HG03442 (cell line): ENCODE results near the gene EFCAB6.

Source experiments
- ATAC-seq: cut with Tn5 transposase; IDR thresholded peaks from one replicate; pipeline ENCODE4 v1.9.1; 2021; ENCODE audit warnings: mild to moderate bottlenecking, moderate library complexity; ENCODE audit not compliant: unreplicated experiment

EFCAB6 gene

DNA sequence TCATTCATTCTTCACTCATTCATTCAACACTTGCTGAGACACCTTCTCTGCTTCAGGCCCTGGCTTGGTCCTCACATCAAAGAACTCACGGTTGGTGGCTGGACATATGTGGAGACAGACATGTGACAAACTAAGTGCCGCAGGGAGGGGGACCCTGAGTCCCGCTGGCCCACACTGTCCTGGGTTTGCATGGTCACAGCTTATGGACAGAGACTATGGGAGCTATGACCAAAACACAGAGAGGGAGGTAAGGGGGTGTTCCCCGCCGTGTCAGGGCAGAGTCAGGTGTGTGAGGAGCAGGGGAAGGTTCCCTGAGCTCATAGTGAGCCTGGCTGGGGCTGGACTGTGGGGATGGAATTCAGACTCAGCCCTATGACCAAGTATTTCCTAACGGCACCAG, 277.2 kb downstream of the EFCAB6 start:
- ATAC-seq = no peak

DNA sequence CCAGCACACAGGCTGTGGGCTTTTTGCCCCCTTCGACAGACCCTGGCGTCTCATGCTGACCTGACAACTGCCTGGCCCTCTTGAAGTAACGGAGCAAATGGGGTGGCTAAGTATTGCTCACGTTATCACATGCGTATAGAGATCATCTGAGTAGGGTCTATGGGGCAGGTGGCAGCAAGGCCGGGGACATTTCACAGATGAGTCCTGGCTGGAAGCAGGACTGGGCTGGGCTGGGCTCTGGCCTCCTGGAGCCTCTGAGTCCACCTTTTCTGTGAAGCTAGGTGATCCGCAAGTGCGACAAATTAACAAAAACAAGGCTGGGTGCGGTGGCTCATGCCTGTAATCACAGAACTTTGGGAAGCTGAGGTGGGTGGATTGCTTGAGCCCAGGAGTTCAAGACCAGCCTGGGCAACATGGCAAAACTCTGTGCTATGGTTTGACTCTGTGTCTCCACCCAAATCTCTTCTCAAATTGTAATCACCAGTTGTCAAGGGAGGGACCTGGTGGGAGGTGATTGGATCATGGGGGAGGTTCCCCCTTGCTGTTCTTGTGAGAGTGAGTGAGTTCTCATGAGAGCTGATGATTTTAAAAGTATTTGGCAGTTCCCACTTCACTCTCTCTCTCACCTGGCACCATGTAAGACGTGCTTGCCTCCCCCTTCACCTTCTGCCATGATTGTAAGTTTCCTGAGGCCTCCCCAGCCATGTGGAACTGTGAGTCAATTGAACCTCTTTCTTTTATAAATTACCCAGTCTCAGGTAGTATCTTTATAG, 278.3 kb downstream of the EFCAB6 start:
- no peak for ATAC-seq

DNA sequence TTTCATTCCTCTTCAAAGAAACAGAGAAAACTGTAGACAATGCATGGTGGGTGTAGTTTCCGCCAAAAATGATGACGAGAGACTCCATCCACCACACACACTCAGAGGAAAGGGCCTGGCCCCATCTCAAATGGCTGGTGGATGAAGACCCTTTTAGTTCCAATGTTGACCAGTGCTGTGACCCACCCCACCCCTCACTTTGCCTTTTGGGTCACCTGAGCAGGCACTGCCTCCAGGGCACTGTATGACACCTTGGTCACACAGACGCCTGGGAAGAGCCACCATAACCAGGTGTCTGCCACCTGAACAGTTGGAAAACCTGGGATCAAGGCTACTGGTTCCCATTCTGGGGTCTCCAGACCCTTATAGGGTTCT, 279.0 kb downstream of the EFCAB6 start:
- ATAC-seq = no peak

DNA sequence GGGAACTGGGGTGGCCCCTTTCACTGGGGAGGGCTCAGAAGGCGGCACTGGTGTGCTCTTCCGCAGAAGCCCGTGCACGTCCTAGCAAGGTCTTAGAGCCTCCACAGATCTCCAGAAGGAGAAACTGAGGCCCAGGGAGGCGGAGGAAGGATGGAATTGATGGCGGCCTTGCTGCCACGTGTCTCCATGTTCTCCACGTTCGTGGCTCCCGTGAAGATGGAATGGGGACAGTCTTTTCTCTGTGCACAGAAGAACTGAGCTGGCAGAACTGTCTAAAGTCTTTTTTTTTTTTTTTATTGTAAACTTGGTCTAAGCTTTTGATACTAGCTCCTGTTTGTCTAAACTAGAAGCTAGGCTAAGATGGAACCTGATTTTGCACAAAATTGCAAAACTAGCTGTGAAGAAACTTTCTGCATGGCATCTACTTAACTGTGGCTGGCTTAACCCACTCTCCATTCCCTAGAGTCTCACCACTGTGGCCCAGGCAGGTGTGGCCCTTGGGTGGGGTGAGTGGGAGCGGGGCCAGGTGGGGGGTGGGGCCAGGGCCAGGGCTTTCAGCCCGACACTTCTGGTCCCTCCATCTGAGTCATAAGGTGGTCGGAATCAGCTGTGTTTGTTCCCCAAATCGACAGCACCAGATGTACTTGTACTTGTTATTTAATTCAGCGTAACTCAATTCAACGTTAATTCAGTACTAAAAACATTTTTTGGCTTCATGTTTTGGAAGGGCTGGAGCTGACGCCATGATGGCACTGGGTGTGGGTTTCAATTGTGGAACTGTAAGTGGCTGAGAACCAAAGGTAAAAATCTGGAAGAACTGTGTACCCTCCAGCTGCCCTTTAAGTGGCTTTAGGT, 279.6 kb downstream of the EFCAB6 start:
- no peak for ATAC-seq

DNA sequence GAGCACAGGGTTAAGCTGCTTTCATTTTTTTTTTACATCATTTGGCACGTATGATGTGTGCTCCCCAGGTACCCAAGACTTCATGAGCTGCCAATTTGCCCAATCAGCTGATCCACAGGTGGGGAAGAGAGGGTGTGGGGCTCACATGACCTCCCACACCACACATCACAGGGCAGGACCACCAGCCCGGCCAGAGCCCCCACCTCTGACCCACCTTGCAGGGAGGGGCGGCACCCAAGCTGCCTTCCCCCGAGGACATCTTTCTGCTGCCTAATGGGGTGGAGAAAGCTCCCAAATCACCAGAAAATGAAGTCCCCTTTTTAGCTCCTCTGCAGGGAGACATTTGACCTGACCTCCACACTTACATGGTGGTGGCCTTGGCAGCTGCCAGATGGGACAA, 280.5 kb downstream of the EFCAB6 start:
- ATAC-seq = no peak

DNA sequence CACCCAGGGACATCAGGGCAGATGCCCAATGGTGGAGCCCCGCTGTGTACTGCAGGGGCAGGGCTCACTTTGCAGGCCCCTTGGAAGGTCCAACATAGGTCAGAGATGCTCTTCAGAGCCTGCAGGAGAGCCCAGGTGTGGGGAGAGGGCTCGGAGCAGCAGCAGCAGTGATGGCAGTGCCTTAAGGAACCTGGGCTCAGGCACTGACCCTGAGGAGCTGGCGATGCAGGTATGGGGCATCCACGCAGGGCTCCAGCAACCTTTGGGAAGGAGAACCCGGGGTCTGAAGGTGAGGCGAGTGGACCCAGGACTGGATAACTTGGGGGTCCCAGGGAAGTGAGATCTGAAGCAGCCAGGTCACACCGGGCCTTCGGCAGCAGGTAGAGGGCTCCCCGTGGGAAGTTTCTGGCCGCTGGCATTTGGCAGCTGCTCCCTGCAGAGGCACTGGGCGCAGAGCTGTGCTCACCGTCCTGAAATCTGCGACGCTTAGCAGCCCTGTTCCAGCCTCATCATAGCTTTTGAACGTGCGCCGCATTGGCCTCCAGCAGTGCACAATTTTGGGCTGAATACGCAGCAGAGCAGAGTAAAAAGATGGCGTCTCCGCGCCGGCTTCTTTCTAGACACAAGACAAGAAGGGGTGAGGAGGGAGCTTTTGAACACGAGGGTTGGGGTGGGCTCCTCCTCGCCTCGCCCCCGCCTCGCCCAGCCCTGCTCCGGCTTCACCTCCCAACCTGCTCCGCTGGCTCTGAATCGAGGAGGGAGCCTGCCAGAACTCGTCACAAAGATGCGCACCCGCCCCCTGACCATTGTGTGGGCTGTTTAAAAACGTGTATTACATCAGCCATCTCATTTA, 281.5 kb downstream of the EFCAB6 start:
- no peak for ATAC-seq

DNA sequence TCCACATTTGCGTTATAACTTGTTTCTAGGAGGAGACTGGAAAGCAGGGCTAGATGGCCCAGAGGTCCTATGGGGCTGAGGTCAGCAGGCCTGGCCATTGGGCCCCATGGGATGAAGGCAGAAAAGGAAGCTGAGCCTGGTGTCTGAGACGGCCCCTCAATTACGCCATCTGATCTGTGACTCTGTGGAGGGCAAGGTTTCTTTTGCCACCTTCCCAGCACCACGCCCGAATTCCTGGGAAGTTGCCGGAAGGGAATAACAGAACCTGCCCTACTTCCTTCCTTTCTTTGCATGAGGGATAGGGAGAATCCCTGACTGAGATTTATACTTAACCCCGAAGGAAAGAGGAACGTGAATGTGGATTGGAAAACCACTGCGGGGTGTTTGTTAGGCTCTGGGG, 282.2 kb downstream of the EFCAB6 start:
- no peak for ATAC-seq

DNA sequence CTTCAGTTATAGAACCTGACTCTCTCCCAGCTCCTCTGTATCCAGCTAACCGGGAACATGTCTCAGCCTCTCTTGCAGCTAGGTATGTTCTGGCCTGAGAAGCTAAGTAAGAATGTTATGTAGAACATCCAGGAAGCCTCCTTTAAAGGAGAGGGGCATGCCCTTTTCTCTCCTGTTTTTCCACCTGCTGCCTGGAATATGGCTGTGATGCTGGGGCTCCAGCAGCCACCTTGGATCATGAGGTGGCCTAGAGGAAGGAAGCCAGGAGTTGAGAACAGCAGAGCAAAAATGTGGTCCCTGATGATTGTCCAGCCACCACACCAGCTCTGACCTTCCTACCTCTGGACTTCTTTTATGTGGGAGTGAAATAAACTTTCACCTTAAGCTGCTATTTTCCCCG, 282.6 kb downstream of the EFCAB6 start:
- ATAC-seq = no peak

DNA sequence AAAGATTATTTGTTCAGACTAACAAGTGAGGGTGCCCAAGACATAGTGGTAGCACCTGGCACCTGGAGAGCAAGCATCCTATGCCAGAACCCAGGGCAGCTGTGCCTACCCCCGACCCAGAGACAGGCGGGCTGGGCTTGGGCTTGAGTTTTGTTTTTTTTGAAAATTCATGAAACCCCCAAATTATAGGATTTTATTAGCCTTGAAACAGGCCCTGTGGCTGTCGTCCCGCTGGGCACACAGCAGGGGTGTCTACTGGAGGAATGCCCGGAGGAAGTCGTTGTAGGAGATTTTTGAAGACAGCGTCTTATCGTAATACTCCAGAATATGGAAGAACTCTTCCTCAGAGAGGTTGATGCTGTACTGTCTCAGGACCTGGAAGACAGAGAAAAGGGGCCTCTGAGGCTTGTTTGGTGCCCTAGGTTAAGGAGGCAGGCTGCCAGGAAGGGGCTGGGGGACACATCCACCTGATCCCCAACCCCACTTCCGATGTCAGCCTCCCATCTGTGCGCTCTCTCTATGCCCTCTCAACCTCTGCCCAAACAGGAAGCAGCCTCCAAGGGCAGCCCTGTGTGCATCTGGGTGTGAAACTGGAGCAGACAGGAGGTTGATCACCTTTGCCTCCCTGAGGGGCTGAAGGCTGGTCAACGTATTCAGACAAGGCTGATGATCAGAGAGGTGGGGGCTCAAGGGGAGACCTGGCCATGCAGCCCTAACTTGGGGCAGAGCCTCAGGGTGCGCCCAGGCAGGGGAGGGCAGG, 283.3 kb downstream of the EFCAB6 start:
- ATAC-seq = no peak

DNA sequence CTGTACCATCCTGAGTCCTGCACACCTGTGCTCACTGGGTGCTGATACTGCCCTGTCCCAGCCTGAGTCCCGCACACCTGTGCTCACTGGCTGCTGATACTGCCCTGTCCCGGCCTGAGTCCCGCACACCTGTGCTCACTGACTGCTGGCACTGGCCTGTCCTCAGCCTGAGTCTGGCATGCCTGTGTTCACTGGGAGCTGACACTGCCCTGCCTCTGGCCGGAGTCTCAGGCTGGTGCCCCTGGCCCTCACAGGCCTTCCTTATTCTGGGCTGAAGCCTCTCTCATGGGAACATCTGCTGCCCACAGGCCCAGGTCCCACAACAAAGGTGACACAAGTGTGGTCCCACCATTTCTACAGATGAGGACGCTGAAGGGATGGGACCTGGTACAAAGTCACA, 285.2 kb downstream of the EFCAB6 start:
- no peak for ATAC-seq

DNA sequence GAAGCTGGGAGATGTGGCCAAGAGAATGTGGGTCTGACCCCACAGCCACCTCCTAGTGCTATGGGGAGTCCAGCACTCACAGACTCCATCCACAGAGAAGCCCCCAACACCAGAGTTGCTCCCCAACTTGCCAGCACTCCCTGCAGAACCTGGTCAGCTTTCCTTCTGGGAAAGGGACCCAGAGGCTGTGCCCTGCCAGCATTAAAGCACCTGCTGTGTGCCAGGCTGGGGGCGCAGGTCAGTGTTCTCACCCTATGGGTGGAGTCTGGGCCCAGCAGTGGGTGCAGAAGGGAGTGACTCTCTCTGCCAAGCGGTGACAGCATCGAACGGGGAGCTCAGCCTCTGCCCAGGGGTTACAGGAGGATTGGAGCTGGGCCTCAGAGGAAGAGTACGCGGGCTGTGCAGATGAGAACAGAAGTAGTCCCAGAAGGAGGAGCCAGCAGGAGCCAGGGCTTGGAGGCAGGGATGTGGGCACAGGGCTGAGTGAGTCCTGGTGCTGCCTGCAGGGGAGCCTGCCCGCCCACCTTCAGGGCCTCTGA, 285.9 kb downstream of the EFCAB6 start:
- ATAC-seq = no peak

DNA sequence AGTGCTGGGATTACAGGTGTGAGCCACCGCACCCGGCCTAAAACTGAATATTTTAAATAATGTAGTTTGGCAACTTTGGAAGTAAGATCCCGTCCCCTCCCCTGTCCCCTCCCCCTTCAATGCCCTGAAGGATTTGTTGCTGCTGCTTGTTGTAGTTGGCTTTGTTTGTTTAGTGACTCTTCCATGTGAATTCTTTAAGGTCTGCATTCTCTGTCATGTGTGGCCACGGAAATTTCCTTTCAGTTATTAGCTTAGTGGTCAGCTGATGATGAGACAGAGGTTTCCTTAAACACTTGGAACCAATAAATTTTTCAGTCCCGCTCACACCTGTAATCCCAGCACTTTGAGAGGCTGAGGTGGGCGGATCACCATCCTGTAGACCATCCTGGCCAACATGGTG, 290.4 kb downstream of the EFCAB6 start:
- ATAC-seq = no peak

DNA sequence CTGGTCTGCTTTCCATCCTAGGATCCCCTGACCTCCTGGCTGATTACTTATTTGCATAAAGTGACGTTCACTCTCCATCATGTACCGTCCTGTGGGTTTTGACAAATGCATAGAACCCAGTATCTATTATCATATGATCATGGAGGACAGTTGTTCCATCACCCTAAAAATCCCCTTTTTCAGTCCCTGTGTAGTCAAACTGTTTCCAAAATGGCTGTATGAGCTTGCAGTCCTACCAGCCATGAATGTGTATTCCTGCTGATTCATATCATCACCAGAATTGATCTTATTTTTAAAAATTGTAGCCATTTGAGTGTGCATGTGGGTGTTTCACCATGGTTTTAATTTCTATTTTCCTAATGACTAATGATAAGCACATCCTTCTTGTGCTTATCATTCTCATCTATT, 291.5 kb downstream of the EFCAB6 start:
- ATAC-seq = no peak

DNA sequence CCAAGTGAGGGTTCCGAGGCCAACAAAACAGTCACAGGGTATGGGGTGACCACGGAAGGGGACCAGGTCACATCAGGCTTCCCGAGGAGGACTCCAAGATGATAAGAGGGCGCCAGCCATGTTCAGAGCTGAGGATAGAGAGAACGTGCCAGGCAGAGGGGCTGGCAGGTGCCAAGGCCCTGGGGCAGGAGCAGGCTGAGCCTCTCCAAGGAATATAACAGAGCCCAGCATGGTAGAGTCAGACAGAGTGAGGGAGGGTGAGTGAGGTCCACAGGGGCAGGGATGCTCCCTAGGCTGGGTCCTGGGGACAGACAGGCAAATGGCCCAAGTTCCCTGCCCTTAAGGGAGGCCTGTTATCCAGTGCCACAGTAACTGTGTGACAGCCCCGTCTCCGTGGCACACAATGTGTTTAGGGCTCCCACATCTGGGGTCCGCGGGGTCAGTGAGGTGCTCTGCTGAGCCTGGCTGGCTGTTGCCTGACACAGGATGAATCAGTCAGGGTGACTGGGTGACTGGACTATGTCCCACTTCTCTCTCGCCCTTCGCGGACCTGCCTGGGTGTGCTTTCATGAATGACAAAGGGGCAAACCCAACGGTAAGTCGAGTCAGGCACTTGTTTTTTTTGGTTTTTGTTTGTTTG, 295.0 kb downstream of the EFCAB6 start:
- no peak for ATAC-seq

DNA sequence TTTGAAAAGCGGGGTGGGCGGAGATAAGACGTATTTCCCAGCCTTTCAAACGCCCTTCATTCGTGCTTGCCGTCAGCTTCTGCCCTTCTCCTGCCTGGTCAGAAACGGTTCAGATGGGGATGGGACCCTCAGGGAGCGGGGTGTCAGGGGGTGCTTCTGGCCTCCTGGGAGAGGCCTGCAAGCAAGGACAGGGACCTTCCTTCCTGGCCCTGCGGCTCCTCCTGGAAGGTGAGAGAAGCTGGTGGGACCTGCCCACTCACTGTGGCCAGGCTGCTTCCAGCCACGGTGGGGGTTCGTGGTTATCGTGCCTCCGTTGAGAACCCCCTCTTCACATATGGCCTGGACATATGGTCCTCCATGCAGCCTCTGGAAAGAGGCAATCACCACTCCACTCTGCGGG, 295.7 kb downstream of the EFCAB6 start:
- ATAC-seq = no peak

DNA sequence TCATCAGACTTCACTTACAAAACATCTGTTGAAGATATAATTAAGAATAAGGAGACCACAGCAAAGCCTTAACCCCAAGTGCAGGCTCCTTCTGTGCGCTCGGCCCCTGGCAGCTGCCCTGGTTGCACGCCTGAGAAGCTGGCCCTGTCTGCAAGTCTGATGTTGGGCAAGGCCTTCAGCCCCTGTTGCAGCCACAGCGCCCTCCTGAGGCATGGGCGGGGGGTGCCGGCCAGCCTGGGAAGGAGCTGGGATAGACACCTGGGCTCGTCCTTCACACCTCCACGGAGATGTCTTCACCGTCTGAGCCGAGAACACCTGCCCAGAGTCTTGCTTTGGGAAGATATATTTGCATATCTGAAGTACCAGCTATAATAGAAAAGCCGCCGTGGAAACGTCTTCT, 296.2 kb downstream of the EFCAB6 start:
- ATAC-seq = no peak

DNA sequence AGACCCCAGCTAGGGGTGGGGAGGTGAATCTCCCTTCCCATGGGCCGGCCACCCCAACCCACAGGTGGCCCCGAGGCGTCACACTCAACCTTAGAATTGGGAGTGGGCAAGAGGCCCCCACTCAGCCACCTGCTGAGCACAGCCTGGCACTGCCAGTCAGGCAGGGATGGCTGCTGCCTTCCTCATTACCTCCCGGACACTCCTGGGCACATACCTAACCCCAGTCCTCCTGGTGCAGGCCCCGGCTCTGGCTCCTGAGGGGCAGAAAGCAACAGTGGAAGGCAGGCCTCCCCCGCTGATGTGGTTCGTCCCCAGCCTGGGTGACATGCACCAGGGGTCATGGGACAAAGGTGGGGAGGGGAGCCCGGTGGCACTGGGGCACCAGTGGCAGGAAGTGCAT, 296.7 kb downstream of the EFCAB6 start:
- no peak for ATAC-seq

DNA sequence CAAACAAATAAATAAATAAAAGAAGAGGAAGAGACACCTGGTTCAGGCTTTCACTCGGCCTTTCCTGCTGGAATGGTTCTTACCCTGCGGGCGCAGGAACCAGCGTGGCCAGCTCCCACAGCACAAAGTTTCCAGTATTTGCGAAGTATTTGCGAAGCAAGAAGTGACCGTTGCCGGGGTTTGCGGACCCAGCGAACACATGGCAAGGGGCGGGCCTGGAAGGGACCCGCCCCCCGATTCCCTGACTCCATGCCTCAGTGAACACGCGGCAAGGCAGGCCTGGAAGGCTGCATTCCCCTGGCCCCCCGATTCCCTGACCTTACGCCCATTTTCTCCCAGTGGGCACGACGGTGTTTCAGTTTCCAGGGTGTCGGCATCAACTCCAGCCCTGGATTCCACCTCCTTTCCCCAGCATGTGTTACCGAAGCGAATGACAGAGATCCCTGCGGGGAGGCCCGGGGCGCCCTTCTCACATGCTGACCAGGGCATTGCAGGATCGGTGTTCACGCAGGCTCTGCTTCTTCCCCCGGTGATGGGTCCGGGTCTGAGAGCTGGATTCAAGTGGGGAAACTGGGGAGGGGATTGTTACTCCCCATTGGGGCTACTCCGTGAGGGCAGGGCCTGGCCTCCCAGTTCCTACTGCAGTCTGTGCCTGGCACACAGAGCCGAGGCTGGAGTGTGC, 297.5 kb downstream of the EFCAB6 start:
- ATAC-seq = no peak

DNA sequence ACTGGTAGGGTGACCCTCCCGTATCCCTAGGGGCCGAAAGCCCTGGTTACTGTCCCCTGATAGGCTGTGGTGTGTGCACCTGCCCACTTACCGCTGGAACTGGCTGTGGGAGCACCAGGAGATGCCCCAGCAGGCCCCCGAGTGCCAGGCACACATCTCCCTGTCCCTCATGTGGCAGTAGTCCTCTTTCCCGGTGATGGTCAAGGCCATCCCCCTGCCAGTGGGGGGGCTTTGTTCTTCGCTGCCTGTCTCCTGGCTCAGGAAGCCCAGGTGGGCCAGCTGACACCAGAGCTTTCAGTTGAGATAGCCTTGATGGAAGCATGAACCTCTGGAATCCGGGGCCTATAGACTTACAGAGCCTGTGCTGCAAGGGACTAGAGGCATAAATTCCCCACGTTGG, 299.8 kb downstream of the EFCAB6 start:
- no peak for ATAC-seq
